ENCODE data around the gene CASK.

CASK gene

GRCh38 chrX:41695426-41695825 lies 227.9 kb downstream of the CASK start:
- no peak overlapping the region for H3K14ac ChIP-seq (ENCODE audit: low read length in 2 of 2)
- no peak overlapping the region for H2BK120ac ChIP-seq (ENCODE audit: low read depth, low read length)
- no peak overlapping the region for H2BK15ac ChIP-seq (ENCODE audit: low read depth, poor library complexity, severe bottlenecking)
- no peak overlapping the region for H4K8ac ChIP-seq (ENCODE audit: low read length)
- H2AFZ ChIP-seq (ENCODE audit: low read depth, low read length): no peak overlapping the region
- DNase-seq: peak; percentile 28
- no peak overlapping the region for H4K91ac ChIP-seq (ENCODE audit: low read length)
- H3K9ac ChIP-seq (ENCODE audit: low read length): no peak overlapping the region
- no peaks in the 10 kb centered on the region for H3K9me3 ChIP-seq (ENCODE audit: control insufficient read depth, low read length)
- no peak overlapping the region for H2BK12ac ChIP-seq (ENCODE audit: low read length in 2 of 2)
- H3K79me1 ChIP-seq (replicated peaks; ENCODE audit: low read length, poor library complexity, severe bottlenecking): peaks cover 2% of the 10 kb centered on the region
- H2AK5ac ChIP-seq (ENCODE audit: low read length, severe bottlenecking): no peak overlapping the region
- H3K4ac ChIP-seq (ENCODE audit: low read depth in 1 of 2, low read length in 2 of 2): no peak overlapping the region
- no peaks in the 10 kb centered on the region for H3K36me3 ChIP-seq (ENCODE audit: control insufficient read depth in 1 of 2, insufficient read depth in 2 of 2, low read depth in 1 of 2, low read length in 2 of 2)
- no peak overlapping the region for H2BK5ac ChIP-seq (ENCODE audit: low read depth, low read length, poor library complexity, severe bottlenecking)
- H3K23ac ChIP-seq (ENCODE audit: low read length in 2 of 2): no peak overlapping the region
- peaks cover 0 to 9% of the 10 kb centered on the region in 2 experiments for H3K27me3 ChIP-seq (ENCODE audit: control insufficient read depth in 1 of 2, insufficient read depth in 1 of 2, low read length in 2 of 2)
- no peak overlapping the region for H3K27ac ChIP-seq (ENCODE audit: low read length, poor library complexity, severe bottlenecking)
- H3K4me2 ChIP-seq (ENCODE audit: low read length, poor library complexity, severe bottlenecking): no peak overlapping the region
- 73% methylated on average over 5 of the region's 7 CpGs for WGBS
- H3K4me1 ChIP-seq (ENCODE audit: control insufficient read depth, insufficient read depth, low read depth, low read length): no peaks in the 10 kb centered on the region
- no peak overlapping the region for H3K18ac ChIP-seq (ENCODE audit: low read depth in 1 of 2, low read length in 2 of 2)
- no peak overlapping the region for H3K4me3 ChIP-seq (ENCODE audit: insufficient read depth in 1 of 2, low read depth in 1 of 2, low read length in 2 of 2)

DNA sequence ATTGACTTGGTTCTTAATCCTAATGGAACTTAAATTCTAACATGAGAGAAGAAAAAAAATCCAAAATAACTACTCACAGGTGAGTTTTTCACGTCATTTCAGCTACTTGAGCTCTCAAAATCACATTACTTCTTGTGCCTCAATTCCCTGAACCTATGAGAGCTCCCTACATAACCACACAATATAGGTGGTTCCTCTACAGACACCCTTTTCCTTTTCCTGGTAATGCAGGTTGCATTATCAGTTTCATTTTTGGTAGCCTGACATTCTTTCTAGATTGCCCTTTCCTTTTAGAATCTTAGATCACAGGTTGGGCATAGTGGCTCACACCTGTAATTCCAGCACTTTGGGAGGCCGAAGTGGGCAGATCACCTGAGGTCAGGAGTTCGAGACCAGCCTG lies 230.3 kb downstream of the CASK start:
- H2BK5ac ChIP-seq (ENCODE audit: low read depth, low read length, poor library complexity, severe bottlenecking): no peak overlapping the region
- WGBS: 100% methylated on average over 1 of the region's 3 CpGs
- H2BK15ac ChIP-seq (ENCODE audit: low read depth, poor library complexity, severe bottlenecking): no peak overlapping the region
- peaks cover 2% of the 10 kb centered on the region for H3K79me1 ChIP-seq (replicated peaks; ENCODE audit: low read length, poor library complexity, severe bottlenecking)
- DNase-seq: no peak
- H3K4me2 ChIP-seq (ENCODE audit: low read length, poor library complexity, severe bottlenecking): no peak overlapping the region
- H3K9ac ChIP-seq (ENCODE audit: low read length): no peak overlapping the region
- H3K4ac ChIP-seq (ENCODE audit: low read depth in 1 of 2, low read length in 2 of 2): no peak overlapping the region
- no peak overlapping the region for H2AFZ ChIP-seq (ENCODE audit: low read depth, low read length)
- no peak overlapping the region for H3K27ac ChIP-seq (ENCODE audit: low read length, poor library complexity, severe bottlenecking)
- no peaks in the 10 kb centered on the region for H3K9me3 ChIP-seq (ENCODE audit: control insufficient read depth, low read length)
- no peak overlapping the region for H4K8ac ChIP-seq (ENCODE audit: low read length)
- H3K14ac ChIP-seq (ENCODE audit: low read length in 2 of 2): no peak overlapping the region
- no peak overlapping the region for H2BK12ac ChIP-seq (ENCODE audit: low read length in 2 of 2)
- H3K23ac ChIP-seq (ENCODE audit: low read length in 2 of 2): no peak overlapping the region
- H2BK120ac ChIP-seq (ENCODE audit: low read depth, low read length): no peak overlapping the region
- H3K27me3 ChIP-seq (ENCODE audit: control insufficient read depth in 1 of 2, insufficient read depth in 1 of 2, low read length in 2 of 2): peaks cover 0 to 12% of the 10 kb centered on the region in 2 experiments
- H3K36me3 ChIP-seq (ENCODE audit: control insufficient read depth in 1 of 2, insufficient read depth in 2 of 2, low read depth in 1 of 2, low read length in 2 of 2): no peaks in the 10 kb centered on the region
- no peak overlapping the region for H4K91ac ChIP-seq (ENCODE audit: low read length)
- no peak overlapping the region for H3K4me3 ChIP-seq (ENCODE audit: insufficient read depth in 1 of 2, low read depth in 1 of 2, low read length in 2 of 2)
- no peak overlapping the region for H3K18ac ChIP-seq (ENCODE audit: low read depth in 1 of 2, low read length in 2 of 2)
- no peak overlapping the region for H2AK5ac ChIP-seq (ENCODE audit: low read length, severe bottlenecking)
- no peaks in the 10 kb centered on the region for H3K4me1 ChIP-seq (ENCODE audit: control insufficient read depth, insufficient read depth, low read depth, low read length)

DNA sequence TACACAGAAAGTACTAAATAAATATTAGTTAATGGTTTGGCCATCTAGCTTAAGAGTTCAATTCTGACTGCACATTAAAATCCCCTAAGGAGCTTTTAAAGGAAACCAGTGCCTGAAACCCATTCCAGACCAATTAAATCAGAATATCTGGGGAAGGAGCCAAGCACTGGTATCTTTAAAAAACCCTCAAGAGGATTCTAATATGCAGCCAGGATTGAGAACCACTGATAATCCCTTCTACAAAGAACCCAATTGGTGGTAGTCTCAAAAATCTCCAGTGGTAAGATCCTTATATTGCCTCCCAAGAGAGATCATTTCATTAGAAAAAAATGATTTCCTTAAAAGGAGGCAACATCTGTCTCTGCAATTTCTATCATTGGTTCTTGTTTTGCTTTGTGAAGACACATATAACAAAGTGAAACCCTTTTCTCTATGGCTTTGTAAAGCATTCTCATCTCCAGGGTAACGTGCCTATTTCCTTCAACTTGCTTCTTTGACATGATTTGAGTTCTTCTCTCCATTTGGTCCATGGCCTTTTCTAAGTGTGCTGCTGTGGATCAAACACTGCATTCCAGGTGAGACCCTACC lies 231.1 kb downstream of the CASK start:
- Histone ChIP-seq H3K9ac (ENCODE audit: low read length) (no peak overlapping the region), H2BK5ac (ENCODE audit: low read depth, low read length, poor library complexity, severe bottlenecking) (no peak overlapping the region), H3K4me3 (ENCODE audit: insufficient read depth in 1 of 2, low read depth in 1 of 2, low read length in 2 of 2) (peak overlapping the region in 1 of 2 experiments; percentile 40), H2AFZ (ENCODE audit: low read depth, low read length) (no peak overlapping the region), H2AK5ac (ENCODE audit: low read length, severe bottlenecking) (no peak overlapping the region), H3K18ac (ENCODE audit: low read depth in 1 of 2, low read length in 2 of 2) (no peak overlapping the region), H3K4me2 (ENCODE audit: low read length, poor library complexity, severe bottlenecking) (no peak overlapping the region), H4K8ac (ENCODE audit: low read length) (no peak overlapping the region), H3K4ac (ENCODE audit: low read depth in 1 of 2, low read length in 2 of 2) (no peak overlapping the region), H2BK15ac (ENCODE audit: low read depth, poor library complexity, severe bottlenecking) (no peak overlapping the region), H3K23ac (ENCODE audit: low read length in 2 of 2) (no peak overlapping the region), H4K91ac (ENCODE audit: low read length) (no peak overlapping the region), H2BK120ac (ENCODE audit: low read depth, low read length) (no peak overlapping the region), H3K14ac (ENCODE audit: low read length in 2 of 2) (no peak overlapping the region), H2BK12ac (ENCODE audit: low read length in 2 of 2) (no peak overlapping the region), H3K27ac (ENCODE audit: low read length, poor library complexity, severe bottlenecking) (no peak overlapping the region), H3K4me1 (ENCODE audit: control insufficient read depth, insufficient read depth, low read depth, low read length) (no peaks in the 10 kb centered on the region), H3K79me1 (replicated peaks; ENCODE audit: low read length, poor library complexity, severe bottlenecking) (peaks cover 2% of the 10 kb centered on the region), H3K36me3 (ENCODE audit: control insufficient read depth in 1 of 2, insufficient read depth in 2 of 2, low read depth in 1 of 2, low read length in 2 of 2) (no peaks in the 10 kb centered on the region), H3K9me3 (ENCODE audit: control insufficient read depth, low read length) (no peaks in the 10 kb centered on the region), H3K27me3 (ENCODE audit: control insufficient read depth in 1 of 2, insufficient read depth in 1 of 2, low read length in 2 of 2) (peaks cover 0 to 12% of the 10 kb centered on the region in 2 experiments)
- no peak for DNase-seq
- 93% methylated on average over 1 of the region's 1 CpG for WGBS

GRCh38 chrX:41689711-41690110 lies 233.6 kb downstream of the CASK start:
- H3K14ac ChIP-seq (ENCODE audit: low read length in 2 of 2): no peak overlapping the region
- H2BK5ac ChIP-seq (ENCODE audit: low read depth, low read length, poor library complexity, severe bottlenecking): no peak overlapping the region
- no peaks in the 10 kb centered on the region for H3K9me3 ChIP-seq (ENCODE audit: control insufficient read depth, low read length)
- H2AK5ac ChIP-seq (ENCODE audit: low read length, severe bottlenecking): no peak overlapping the region
- no peak overlapping the region for H3K27ac ChIP-seq (ENCODE audit: low read length, poor library complexity, severe bottlenecking)
- no peak overlapping the region for H3K18ac ChIP-seq (ENCODE audit: low read depth in 1 of 2, low read length in 2 of 2)
- no peak overlapping the region for H3K9ac ChIP-seq (ENCODE audit: low read length)
- H3K23ac ChIP-seq (ENCODE audit: low read length in 2 of 2): no peak overlapping the region
- no peaks in the 10 kb centered on the region for H3K36me3 ChIP-seq (ENCODE audit: control insufficient read depth in 1 of 2, insufficient read depth in 2 of 2, low read depth in 1 of 2, low read length in 2 of 2)
- no peak overlapping the region for H2BK120ac ChIP-seq (ENCODE audit: low read depth, low read length)
- no peaks in the 10 kb centered on the region for H3K4me1 ChIP-seq (ENCODE audit: control insufficient read depth, insufficient read depth, low read depth, low read length)
- DNase-seq: no peak
- no peak overlapping the region for H2BK12ac ChIP-seq (ENCODE audit: low read length in 2 of 2)
- H3K79me1 ChIP-seq (replicated peaks; ENCODE audit: low read length, poor library complexity, severe bottlenecking): peaks cover 3% of the 10 kb centered on the region
- H4K8ac ChIP-seq (ENCODE audit: low read length): no peak overlapping the region
- no peak overlapping the region for H2AFZ ChIP-seq (ENCODE audit: low read depth, low read length)
- H3K4ac ChIP-seq (ENCODE audit: low read depth in 1 of 2, low read length in 2 of 2): no peak overlapping the region
- no peak overlapping the region for H3K4me3 ChIP-seq (ENCODE audit: insufficient read depth in 1 of 2, low read depth in 1 of 2, low read length in 2 of 2)
- no CpG with 5 or more reads among the region's 3 CpGs for WGBS
- no peak overlapping the region for H2BK15ac ChIP-seq (ENCODE audit: low read depth, poor library complexity, severe bottlenecking)
- no peak overlapping the region for H4K91ac ChIP-seq (ENCODE audit: low read length)
- no peak overlapping the region for H3K4me2 ChIP-seq (ENCODE audit: low read length, poor library complexity, severe bottlenecking)
- H3K27me3 ChIP-seq (ENCODE audit: control insufficient read depth in 1 of 2, insufficient read depth in 1 of 2, low read length in 2 of 2): peaks cover 0 to 12% of the 10 kb centered on the region in 2 experiments

Data from mesenchymal stem cell (in vitro differentiated cells and primary cell).